BE2C (cell line): Measurements from ENCODE around the gene ZBTB47.

ENCODE experiments used
- DNase-seq: peaks from one replicate; pipeline ENCODE4 v3.0.0-alpha.2; 2020
- H3K27me3 ChIP-seq: fragments of 250-450 bp; sonication (Bioruptor Pico); 2 replicates; pipeline ENCODE4 v1.5.1; 2020; ENCODE audit warnings: mild to moderate bottlenecking
- H3K36me3 ChIP-seq: fragments of 250-450 bp; sonication (Bioruptor Pico); 2 replicates; pipeline ENCODE4 v1.5.1; 2020; ENCODE audit warnings: mild to moderate bottlenecking
- H3K4me1 ChIP-seq: fragments of 250-450 bp; sonication (Bioruptor Pico); 2 replicates; pipeline ENCODE4 v1.5.1; 2020
- H3K4me3 ChIP-seq: 2 replicates; pipeline ENCODE4 v1.5.1; 2011; ENCODE audit warnings: low read depth, low read length
- H3K9me3 ChIP-seq: fragments of 250-450 bp; sonication (Bioruptor Pico); 2 replicates; pipeline ENCODE4 v1.5.1; 2020
- TF ChIP-seq, protein P1 (sequence below): IDR thresholded peaks from 2 replicates; pipeline ENCODE4 v1.5.1; 2012; ENCODE audit warnings: mild to moderate bottlenecking, low read depth, low read length

ZBTB47 gene

DNA sequence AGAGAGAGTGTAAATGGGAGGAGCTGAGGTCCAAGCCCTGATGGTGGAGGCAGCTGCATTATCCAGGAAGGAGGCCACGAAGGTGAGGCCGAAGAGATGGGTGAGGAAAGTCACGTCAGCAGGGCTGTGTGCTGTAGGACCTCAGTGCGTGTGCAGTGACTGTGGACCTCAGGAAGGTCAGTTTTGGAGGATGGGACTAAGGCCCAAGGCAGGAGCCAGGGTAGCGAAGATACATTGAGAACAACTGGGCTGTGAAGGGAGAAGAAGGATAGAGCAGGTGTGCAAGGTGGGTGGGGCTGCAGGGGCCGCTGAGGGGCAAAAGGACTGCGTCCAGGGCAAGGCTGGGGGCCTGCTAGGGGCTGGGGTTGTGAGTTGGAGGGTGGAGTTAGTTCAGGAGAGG lies 36.7 kb downstream of the ZBTB47 start:
- Histone ChIP-seq H3K27me3 (no peaks in the 10 kb centered on the region), H3K4me3 (no peak overlapping the region), H3K9me3 (no peaks in the 10 kb centered on the region), H3K4me1 (no peaks in the 10 kb centered on the region), H3K36me3 (no peaks in the 10 kb centered on the region)
- TF ChIP-seq, protein P1, sequence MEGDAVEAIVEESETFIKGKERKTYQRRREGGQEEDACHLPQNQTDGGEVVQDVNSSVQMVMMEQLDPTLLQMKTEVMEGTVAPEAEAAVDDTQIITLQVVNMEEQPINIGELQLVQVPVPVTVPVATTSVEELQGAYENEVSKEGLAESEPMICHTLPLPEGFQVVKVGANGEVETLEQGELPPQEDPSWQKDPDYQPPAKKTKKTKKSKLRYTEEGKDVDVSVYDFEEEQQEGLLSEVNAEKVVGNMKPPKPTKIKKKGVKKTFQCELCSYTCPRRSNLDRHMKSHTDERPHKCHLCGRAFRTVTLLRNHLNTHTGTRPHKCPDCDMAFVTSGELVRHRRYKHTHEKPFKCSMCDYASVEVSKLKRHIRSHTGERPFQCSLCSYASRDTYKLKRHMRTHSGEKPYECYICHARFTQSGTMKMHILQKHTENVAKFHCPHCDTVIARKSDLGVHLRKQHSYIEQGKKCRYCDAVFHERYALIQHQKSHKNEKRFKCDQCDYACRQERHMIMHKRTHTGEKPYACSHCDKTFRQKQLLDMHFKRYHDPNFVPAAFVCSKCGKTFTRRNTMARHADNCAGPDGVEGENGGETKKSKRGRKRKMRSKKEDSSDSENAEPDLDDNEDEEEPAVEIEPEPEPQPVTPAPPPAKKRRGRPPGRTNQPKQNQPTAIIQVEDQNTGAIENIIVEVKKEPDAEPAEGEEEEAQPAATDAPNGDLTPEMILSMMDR, result no peak
- DNase-seq, result no peak

DNA sequence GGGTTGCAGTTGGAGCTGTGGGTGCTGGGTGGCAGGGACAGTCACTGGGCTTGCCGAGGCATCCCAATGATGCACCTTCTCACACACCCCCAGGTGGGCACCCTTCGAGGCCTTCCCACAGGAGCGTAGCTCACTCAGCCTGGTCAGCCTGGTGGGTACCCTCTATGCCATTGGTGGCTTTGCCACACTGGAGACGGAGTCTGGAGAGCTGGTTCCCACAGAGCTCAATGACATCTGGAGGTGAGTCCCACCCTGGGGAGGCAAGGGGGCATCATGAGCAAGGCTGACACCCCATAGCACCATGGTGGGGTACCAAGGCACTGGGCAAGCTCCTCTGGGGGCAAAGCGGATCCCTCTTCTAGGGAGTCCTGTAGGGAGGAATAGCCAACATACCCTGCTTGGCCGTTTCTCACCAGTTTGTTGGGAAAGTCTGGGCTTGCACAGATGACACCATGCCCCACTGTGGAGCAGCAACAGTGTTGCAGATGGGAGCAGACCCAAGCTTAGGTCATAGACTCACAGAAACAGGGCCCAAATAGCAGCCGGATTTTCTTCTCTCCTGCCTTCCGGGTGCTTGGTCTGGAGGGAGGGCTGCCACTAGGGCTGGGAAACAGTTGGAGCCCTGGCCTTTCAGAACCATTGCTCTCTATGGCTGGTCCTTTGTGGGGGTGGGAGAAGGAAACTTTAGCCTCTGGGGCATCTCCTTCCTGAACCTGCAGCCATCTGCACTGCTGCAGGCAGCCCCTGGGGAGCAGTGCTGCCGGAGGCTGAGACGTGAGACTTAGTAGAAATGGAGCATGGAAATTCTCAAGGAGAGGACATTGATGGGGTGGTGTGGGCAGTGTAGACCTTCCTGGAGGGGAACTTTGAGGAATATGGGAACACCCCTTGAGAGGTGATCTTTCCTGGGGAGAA lies 37.5 kb downstream of the ZBTB47 start:
- H3K9me3 ChIP-seq, result no peaks in the 10 kb centered on the region
- TF ChIP-seq, protein P1, result no peak
- no peak overlapping the region for H3K4me3 ChIP-seq

DNA sequence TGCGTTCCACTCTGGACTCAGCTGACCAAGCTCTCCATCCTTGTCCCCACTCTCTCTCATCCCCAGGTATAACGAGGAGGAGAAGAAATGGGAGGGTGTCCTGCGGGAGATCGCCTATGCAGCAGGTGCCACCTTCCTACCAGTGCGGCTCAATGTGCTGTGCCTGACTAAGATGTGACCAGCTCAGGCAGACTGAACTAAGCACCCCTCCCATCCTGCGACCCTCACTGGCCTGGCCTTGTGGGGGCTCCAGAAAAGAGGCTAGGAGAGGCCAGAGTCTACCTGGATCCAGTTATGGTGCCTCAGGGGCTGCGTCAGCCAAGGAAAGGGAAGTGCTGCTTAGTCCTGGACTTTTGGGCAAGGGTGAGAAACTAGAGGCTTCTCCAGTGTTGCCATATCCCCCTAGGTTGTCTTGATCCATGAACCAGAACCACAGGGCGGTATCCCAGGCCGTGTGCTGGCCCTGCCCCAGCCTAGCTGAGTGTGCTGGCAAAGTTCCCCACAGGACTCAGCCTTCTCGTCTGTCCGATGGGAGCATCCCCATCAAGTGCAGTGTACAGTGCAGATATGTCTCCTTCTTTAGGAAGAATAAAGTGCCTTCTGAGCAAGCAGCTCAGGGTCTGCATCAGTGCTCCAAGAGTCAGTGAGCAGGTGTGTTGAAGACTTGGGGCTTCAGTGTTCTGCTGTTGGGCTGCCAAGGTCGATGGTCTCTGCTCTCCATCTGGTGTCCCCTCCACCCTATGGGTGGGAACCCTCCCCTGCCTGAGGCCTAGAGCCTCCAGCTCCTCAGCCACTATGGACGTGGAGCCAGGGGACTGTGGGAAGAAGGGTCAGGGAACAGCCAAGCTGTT lies 38.5 kb downstream of the ZBTB47 start:
- H3K36me3 ChIP-seq, result no peaks in the 10 kb centered on the region
- H3K4me3 ChIP-seq, result no peak overlapping the region
- H3K27me3 ChIP-seq, result no peaks in the 10 kb centered on the region

More for the DNA sequence above, 37.5 kb downstream of the ZBTB47 start:
- DNase-seq, result no peak
- Histone ChIP-seq H3K36me3 (no peaks in the 10 kb centered on the region), H3K4me1 (no peaks in the 10 kb centered on the region), H3K27me3 (no peaks in the 10 kb centered on the region)

DNA sequence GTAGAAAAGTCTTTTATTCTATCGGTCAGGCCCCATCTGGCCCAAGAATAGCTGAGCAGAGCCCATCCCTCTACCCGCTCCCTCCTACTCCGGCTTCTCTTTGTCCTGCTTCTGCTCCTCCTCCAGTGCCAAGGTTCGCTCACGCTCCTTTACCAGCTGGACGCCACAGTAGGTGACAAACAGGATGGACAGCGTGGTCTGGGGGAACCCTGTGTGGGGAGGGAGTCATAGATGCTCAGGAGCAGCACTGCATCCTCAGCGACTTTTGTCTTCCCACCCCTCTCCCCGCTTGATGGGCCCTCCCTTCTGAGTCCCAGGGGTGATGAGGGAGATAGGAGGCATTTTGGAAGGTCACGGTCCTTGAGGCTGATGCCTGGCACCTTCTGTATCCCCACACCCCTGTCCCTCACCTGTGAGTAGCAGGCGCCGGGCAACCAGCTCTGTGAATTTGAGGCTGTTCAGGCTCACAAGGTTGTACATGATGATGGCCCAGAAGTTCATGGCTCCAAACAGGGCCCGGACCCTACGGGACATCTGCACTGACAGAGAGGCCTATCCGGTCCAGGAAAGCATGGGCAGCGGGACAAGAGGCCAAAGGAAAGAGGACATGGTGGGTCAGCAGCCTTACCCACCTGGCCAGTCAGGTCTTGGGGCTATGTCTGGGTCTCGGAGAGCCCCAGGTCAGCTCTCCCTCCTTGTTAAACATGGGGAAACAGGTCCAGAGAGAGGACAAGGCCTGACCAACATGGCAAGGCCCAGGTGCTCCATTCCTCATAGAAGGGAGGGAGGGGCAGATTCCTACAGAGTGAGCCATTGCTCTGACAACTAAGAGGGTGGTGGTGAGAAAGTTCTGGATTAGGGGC lies 39.4 kb downstream of the ZBTB47 start:
- DNase-seq, result no peak
- Histone ChIP-seq H3K9me3 (no peaks in the 10 kb centered on the region), H3K27me3 (no peaks in the 10 kb centered on the region), H3K4me3 (no peak overlapping the region), H3K36me3 (no peaks in the 10 kb centered on the region), H3K4me1 (no peaks in the 10 kb centered on the region)
- TF ChIP-seq, protein P1, result no peak

More for the DNA sequence above, 38.5 kb downstream of the ZBTB47 start:
- Histone ChIP-seq H3K4me1 (no peaks in the 10 kb centered on the region), H3K9me3 (no peaks in the 10 kb centered on the region)
- DNase-seq, result no peak
- TF ChIP-seq, protein P1, result no peak

DNA sequence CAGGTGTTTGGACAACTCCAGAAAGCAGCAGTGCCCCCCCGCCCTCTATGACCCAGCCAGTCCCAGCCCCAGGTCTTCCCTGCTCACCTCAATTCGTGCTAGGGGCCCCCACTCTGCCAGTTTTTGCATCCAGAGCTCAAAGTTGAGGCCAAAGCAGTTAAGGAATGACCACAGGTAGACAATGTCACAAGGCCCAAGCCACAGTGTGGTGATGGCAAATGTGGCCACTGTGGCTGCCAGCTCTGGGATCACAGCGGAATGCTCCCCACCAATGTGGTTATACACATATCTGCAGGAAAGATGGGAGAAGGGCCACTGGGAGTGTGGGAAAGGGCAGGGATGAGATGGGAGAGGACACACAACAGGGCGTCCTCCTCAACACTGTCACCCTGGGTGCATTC lies 40.0 kb downstream of the ZBTB47 start:
- no peak for DNase-seq
- H3K27me3 ChIP-seq, result no peaks in the 10 kb centered on the region

More for the DNA sequence above, 40.0 kb downstream of the ZBTB47 start:
- Histone ChIP-seq H3K36me3 (no peaks in the 10 kb centered on the region), H3K9me3 (no peaks in the 10 kb centered on the region), H3K4me3 (no peak overlapping the region), H3K4me1 (no peaks in the 10 kb centered on the region)
- TF ChIP-seq, protein P1, result no peak
